ENCODE results near the gene SCGB3A1.

The SCGB3A1 gene

DNA sequence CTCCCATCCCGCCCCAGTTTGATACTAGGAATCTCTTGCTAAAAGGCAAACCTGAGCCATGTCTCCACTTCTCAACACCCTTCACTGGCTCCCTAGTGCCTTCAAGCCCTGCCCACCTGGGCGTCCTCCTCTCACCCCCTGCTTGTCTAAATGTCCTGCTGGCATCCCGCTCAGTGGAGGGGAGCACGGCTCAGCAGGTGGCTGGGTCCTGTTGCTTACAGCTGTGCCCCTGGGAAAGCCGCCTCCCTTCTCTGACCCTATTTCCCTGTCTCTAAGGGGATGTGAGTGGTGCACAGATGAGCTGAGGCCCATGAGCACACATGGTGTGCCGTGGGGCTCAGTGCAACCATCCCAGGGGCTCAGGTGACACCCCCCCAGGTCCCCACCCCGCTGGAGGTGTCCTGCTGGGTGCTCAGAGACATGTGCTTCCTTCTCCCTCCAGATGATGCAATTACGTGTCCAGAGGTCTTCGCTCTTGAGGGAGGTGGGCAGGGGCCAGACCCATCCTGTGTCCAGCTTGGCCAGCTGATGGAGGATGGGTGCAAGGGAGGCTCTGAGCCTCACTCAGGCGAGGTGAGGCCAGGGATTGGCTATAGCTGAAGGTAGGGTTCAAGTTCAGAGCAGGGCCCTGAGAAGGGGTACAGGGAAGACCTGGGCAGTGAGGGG, 34.0 kb upstream of the SCGB3A1 start:
- DNase-seq (ENCODE audit: low read depth): no peak

DNA sequence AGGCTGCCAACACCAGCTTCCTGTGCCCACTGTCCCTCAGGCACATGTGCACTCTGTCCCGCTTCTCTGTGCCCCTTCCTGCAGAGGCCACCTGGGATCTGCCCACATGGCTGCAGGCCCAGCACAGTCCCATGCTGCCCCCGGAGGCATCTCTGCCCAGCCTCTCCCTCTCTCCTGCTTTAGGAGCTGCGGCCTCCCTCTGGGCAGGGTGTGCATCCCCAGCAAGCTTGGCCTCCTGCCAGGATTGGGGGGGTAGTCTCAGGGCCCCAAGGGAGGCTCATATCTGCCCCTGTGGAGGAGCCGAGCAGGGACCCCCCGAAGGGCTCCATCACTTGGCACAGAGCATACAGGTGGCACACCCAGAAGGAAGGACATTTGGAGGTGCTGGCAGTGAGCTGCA, 33.3 kb upstream of the SCGB3A1 start:
- DNase-seq (ENCODE audit: low read depth): no peak

DNA sequence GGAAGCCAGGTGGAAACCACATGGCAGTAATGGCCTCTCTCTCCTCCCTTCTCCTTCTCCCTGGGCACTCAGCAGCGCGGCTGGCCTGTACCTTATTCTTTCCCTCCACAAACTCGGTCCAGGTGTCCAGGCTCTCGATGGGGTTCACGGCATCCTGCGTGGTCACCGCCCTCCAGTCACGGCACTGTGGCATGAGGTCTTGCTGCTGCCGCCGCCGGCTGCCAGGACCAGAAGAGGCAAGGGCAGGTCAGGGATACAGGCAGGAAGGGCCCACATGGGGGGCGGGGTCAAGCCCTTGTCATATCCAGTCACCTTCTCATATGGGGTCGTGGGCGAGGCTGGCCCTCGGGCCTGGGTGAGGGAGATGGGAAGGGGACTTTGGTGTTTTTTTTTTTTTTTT, 32.5 kb upstream of the SCGB3A1 start:
- DNase-seq (ENCODE audit: low read depth): no peak

DNA sequence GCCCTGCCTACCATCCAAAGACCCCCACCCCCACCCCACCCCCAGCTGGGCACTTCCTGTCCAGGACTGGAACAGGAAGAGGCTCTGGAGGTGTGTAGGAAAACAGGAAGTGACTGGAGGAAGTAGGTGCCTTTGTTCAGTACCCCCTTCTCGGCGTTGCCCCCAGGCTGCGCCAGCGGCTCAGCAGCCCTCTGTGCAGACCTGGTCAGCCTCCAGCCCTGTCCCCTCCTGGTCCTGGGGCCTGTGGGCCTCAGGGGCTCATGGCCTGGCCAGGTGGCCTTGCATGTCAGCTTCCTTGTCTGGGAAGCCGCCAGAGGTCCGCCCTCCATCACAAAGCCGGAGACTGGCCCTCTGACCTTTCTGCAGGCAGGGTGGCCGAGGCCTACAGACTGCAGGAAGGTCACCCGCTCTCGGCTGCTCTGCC, 32.1 kb upstream of the SCGB3A1 start:
- DNase-seq (ENCODE audit: low read depth): no peak

DNA sequence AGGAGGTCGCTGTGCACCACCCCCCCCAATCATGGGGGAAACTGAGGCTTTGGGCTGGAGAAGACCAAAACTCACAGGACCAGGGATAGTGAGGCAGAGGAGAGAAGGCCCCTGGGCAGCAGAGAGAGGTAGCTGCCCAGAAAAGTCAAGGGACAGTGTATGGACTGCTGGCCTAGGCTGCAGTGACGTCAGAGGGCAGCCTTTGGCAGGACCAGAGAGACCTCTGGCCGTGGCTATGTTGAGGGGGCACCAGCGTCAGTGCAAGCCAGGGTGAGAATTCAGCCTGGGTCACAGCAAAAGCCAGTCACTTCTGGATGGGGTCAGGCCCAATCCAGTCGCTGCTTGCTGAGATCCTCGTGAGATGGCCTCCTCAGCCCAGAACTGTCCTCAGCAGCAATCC, 31.6 kb upstream of the SCGB3A1 start:
- no peak for DNase-seq (ENCODE audit: low read depth)

DNA sequence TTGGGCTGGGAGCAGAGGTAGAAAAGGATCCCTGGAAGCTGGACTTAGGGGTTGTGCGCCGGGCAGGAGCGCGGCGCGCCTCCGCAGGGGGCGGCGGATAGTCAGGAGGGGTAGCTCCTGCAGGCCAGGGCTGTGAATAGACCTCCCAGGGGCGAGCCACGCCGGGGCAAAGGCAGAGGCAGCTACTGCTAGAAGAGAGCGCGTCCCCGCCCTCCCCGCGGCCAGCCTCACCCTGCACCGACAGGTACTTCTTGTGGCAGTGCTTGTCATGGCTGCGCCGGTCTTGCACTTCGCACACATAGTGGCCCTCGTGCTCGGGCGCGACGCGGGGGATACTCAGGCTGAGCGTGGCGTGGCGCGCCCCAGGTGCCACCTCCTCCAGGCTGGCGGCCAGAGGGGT, 30.0 kb upstream of the SCGB3A1 start:
- DNase-seq (ENCODE audit: low read depth): no peak

DNA sequence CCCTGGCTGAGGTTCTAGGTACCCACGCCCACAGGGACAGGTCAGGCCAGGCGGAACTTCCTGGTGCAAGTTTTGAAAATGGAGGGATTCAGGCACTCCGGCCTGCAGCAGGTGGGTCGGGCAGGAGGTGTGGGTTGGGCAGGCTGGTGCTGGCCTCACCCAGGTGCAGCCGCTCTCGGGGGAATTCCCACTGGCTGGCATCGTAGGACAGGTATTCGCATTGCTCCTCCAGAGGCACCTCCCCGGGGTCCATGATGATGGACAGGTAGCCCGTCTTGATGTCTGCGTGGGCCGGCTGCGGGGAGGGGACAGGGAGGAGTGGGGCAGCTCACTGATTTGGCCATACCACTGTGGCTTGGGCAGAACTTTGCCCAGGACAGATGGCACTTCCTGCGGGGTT, 28.7 kb upstream of the SCGB3A1 start:
- no peak for DNase-seq (ENCODE audit: low read depth)

DNA sequence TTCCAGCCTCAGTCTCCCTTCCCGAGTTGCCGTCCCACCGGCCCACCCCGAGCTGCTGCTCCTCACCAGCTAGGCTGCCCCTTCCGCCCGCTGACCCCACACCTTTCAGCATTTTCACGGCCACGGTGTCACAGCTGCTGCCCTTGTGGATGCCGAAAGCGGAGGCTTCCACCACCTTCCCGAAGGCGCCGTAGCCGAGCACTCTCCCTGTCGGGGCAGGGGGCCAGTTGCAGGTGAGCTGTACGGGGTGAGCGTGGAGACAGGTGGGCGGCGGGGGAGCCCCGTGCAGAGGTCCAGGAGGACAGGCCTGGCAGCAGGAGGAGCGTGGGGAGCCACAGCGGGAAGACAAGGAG, 28.2 kb upstream of the SCGB3A1 start:
- no peak for DNase-seq (ENCODE audit: low read depth)

DNA sequence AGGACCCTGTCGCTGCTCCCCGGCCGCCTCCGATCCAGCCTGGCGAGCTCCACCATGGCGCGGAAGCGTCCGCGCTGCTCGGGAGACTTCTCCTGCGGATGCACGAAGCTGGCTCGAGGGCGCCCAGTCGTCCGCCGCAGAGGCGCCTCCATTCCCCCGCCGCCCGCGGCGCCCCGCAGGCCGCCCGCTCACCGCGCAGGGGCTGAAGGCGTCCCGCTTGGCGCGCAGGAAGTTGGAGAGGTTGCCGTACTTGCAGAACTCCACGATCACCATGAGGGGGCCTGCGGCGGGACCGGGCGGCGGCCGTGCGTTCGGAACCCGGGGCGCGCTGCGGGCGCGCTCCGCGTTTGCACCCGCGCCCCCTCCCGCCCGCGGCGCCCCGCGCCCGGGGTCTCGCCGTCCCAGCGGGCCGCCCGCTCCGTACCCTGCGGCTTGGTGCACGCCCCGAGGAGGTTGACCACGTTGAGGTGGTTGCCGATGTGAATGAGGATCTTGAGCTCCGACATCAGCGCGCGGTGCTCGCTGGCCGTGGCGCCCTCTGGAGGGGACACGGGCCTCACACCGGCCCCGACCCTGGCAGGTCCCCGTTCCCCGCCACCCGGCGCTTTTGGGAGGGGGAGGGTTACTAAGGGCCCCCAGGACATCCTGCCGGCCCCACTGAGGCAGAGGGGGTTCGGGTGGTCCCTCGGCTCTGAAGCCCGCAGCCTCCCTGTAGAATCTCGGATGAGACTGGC, 27.7 kb upstream of the SCGB3A1 start:
- DNase-seq (ENCODE audit: low read depth): no peak

DNA sequence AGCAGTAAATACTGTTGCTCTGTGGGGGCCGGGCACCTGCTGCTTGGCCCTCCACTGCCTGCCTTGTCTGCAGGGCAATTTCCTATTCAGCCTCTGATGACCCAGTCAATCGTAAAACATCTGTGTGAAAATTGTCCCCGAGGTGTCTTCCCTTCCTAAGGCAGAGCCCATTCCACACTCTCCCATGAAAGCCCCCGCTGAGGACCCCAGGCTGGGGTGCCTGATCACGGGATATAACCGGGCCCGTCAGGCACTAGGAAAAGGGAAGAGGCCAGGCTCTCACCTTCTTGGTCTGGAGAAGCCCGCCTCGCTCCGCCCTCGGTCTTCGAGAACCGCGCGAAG, 27.2 kb upstream of the SCGB3A1 start:
- no peak for DNase-seq (ENCODE audit: low read depth)

DNA sequence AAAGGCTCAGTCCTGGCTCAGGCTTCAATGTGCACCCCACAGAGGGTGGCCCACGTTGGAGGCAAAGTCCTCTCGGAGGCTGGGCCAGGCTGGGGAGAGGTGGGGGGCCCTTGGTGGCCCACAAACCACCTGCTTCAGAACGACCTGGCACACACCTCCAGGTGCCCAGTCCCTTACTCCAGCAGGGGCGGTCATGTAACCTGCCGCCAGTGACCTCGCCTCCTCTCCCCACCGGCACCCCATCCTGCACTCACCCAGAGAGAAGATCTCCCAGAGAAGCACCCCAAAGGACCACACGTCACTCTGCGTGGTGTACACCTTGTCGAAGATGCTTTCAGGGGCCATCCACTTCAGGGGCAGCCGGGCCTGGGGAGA, 22.5 kb upstream of the SCGB3A1 start:
- no peak for DNase-seq (ENCODE audit: low read depth)

DNA sequence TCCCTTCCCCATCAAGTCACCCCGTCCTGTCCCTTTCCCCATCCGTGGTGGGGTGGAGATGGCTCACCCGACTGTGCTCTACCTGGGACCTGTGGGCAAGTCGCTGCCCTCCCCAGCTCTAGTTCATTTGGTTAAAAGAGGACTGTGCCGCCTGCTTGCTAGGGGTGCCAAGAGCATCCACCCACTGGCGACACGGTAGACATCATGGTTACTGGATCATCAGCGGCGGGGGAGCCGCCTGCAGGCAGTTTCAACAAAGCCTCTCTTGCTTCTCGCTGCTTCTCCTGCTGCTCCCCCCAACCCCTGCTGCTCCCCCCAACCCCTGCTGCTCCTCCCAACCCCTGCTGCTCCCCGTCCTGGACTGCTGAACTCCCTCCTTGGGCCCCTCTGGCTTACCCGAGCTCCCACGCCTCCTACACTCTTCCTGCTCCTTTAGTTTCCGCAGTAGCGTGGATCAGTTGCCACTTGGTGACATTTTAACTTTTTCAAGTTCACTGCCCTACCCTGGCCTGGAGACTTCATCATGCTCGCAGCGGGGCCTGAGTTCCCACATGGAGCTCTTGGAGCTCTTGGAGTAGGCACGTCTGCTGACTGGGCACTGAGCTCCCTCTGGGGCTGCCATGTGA, 22.0 kb upstream of the SCGB3A1 start:
- DNase-seq (ENCODE audit: low read depth): no peak

DNA sequence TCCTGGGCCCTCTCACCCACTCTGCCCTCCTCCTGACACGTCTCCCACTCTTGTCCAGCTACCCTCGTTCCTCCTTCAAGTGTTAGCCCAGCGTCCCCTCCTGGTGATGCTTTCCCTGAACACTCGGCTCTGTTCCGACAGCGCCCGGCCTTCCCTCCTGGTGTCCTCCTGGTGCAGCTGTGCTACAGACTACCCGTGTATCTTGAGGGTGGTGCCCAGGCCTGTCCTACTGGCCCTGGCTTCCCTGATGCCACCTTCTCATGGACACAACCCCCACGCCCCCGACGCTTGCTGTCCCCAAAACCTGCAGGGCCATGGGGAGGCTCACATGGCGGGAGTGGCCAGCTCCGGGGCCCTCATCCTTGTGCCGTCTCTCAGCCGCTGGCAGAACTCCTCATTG, 21.4 kb upstream of the SCGB3A1 start:
- DNase-seq (ENCODE audit: low read depth): no peak

DNA sequence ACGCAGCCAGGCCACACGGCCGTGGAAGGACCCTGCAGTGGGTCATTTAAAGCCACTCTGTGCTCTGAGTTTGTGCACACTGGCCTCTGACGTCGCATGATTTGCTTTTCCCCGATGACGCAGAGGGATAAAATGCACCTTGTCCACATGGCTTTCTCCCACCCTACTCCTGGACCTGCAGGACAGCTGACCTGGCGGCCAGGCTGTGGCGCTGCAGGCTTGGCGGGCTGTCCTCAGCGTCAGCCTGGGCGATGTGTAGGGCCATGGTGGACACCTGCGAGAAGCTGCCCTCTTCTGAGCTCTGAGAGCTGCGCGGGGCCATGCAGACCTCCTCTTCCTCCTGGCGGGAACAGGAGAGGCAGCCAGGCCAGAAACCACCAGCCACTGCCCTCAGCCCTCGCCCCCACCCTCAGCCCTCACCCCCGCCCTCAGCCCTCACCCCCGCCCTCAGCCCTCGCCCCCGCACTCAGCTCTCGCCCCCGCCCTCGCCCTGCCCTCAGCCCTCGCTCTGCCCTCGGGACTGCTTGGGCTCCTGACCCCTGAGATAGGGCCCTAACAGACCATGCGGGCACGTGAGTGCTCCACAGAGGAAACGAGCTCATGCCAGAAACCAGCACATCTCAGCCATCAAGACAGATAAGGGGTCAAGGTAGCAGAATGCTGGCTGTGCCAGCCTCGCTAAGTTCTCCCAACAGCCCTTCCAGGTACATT, 20.0 kb upstream of the SCGB3A1 start:
- DNase-seq (ENCODE audit: low read depth): no peak

DNA sequence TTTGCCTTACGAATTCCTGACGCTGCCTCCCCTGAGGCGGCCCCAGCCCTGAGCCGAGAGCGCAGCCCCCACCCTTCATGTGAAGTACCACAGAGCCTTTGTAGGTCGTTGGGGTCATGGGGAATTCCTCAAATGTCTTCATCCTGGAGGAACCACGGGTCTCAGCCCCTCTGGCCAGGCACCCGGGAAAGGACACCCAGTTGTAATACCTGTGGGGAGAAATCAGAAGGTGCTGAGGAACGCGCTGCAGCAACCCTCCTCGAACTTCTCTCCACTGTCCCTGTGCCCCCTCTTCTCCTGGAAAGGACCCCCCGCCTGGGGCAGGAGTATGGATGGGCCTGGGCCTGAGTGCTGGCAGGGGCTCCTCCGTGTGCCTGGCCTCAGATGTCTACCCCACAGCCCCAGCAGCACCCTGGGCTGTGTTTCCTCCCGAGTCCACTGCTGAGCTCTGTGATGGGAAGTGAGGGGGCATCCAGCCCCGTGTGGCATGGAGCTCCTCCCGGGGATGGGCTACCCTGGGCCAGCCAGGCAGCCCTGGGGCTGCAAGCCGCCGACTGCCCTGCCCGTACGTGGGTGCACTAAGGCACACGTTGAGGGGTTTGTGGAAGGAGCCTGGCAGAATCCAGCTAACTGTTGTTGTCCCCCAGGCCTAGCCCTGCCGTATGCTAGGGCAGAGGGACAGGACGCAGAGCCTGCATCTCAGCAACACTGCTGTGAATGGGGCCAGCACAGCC, 18.7 kb upstream of the SCGB3A1 start:
- DNase-seq (ENCODE audit: low read depth): no peak

DNA sequence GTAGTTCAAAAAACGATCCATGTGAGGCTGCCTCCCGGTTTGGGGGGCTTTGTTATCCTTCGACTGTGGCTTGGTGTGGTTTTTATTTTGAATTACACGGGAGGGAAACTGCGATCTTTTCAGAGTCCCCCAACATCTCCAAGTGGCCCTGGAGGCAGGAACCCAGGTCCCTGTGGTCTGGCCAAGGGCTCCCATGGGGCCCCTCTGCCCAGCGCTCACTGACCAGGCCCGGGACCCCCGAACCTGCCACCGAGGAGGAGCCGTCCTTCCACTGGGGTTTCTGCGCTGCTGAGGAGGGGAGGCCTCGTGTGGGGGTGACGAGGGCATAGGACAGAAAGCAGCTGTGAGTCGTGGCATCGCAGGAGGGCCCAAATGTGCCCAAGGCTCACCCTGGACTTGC, 18.1 kb upstream of the SCGB3A1 start:
- no peak for DNase-seq (ENCODE audit: low read depth)

DNA sequence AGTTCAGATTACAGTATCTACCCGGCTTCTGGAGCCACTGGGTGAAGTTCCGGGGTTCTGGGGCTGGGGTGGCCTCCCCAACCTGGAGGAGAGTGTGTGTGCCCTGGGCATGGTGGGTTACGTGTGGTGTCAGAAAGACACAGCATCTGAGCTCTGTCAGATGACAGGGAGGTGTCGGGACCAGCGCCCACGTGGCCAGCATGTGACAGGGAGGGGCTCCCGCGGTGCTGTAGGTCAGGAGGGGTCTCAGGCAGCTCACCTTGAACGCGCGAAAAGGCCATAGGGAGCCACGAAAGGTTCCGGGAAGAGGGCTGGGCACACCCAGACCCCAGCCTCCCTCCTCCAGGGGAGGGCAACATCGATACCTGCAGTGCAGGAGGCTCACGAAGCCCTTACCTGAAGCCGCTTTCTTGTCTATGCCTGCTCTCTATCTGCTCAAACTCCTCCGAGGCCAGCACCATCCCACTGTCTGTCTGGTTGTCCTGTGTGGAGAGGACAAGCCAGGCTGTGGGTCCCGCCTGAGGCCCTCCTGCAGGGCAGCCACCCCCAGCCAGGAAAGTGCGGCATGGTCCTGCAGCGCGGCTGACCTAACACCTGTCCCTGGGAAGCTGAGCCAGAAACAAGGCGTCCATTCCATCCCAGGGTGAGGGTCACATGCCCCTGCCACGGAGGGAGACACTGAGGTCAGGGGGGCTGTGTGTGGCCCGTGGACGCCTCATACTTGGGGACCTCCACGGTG, 17.4 kb upstream of the SCGB3A1 start:
- no peak for DNase-seq (ENCODE audit: low read depth)

DNA sequence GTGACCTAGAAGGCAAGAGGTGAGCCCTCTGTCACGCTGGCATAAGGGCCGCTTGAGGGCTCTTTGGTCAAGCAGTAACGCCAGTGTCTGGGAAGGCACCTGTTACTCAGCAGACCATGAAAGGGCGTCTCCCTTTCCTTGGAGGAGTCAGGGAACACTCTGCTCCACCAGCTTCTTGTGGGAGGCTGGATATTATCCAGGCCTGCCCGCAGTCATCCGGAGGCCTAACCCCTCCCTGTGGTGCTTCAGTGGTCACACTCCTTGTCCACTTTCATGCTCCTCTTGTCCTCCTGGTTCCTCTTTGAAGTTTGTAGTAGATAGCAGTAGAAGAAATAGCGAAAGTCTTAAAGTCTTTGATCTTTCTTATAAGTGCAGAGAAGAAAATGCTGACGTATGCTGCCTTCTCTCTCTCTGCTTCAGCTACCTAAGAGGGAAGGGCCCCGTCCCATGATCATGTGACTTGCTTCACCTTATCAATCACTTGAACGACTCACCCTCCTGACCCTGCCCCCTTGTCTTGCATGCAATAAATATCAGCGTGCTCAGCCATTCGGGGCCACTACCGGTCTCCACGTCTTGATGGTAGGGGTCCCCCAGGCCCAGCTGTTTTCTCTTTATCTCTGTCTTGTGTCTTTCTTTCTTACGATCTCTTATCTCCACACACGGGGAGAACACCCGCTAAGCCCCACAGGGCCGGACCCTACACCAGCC, 16.7 kb upstream of the SCGB3A1 start:
- DNase-seq (ENCODE audit: low read depth): no peak

DNA sequence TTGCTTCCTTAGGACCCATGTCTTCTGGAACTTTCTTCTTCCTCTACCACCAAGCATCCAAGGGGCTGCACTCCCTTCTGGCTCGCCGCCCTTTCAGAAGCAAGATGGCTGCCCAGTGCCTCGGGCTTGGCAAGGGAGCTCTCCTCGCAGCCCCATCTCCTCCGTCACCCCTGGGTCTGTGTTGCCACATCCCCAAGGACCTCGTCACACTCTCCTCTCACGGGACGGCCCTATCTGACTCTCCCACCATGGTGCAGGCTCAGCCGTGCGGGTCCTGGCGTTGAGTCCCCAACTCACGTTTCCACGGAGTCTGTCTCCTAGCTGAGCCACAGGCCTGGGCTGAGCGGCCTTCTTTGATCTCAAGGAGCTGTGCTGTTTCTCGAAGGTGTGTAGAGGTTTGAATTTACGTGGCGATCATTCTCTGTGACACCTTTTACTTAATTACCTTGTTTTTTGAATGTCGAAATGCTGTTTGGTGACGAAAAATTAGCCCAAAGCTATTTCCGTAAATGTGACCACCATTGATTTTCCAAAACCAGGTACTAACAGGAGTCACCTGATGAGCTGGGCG, 15.0 kb upstream of the SCGB3A1 start:
- no peak for DNase-seq (ENCODE audit: low read depth)

DNA sequence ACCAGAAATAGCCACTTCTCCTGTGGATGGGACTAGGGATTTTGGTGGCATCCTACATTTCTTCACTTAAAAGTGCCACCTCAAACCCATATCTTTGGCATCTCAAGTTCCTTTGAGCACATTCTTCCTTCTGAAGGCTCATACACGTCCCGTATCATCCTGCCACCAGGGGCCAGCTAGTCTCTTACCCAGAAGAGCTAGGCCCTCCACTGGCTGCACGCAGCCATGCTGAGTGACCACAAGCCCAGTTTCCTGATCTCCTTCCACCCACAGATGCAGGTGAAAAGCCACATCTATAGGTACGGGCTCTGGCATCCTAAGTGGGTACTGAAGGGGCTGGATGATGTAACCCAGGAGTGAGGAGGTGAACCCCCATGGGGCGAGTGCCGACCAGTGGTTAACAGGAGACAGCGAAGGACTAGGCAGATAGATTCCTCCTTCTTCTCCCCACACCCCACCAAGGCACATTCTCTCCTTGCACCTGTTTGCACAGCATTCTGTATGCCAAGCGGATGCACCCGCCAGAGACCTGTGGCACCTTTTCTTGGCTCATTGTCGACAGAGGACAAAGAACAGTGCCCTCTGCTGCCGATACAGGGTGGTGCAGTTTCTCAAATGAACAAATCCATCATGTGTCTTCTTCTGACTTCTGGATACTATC, 14.4 kb upstream of the SCGB3A1 start:
- peak; percentile 40 for DNase-seq (ENCODE audit: low read depth)
